Melanocyte of skin (primary cell): ENCODE data around the gene SNX18. TPM values are rescaled to one million over a fixed set of nuclear protein-coding genes. Genes with fewer than 3 reads are reported as not detected.

Experiments
- total RNA-seq, 2 donors: library from RNA; depleted of rRNA; stranded (reverse); fragments of >200 nt; gene quantifications; 2 replicates each; pipeline ENCODE4 v1.2.3, GENCODE V29; 2012

The SNX18 gene
- total RNA-seq, result 10 to 100 TPM; 23.4 to 28.3 TPM

GRCh38 chr5:54517512-54518145 lies at the start of gene SNX18:
SNX18 (plus strand) TSS chr5:54517759; CDS start chr5:54517953, 194 bp downstream.

Other genes with a start within 250 kb of the SNX18 start
- 10 to 100 TPM; 18.6 to 22.0 TPM for gene ARL15, start 207.2 kb upstream of the SNX18 start, total RNA-seq
- not detected for gene HSPB3, start 62.1 kb upstream of the SNX18 start, total RNA-seq